SK-N-SH (cell line): ENCODE measurements around the gene ERC1. TPM values are rescaled to one million over a fixed set of nuclear protein-coding genes. Genes with fewer than 3 reads are reported as not detected.
"Not testable (repeated sequence)": the region's sequence is repeated elsewhere in the genome, so short reads cannot be mapped to it uniquely, and the experiment has no call there.

ENCODE experiments used
- CTCF ChIA-PET: fragments of 300-600, 350-600 bp; formaldehyde crosslinking; extraction: SDS; loops from one replicate; lab custom pipeline; 2021; lab: Yijun Ruan, JAX
- POLR2A ChIA-PET: fragments of 350-600 bp; sonication (Branson Sonifier 250); formaldehyde crosslinking; extraction: SDS; loops from one replicate; lab custom pipeline; 2020; ENCODE audit warnings: antibody characterized with exemption, inconsistent platforms; lab: Yijun Ruan, JAX
- DNase-seq: peaks from one replicate; pipeline ENCODE4 v3.0.0; 2012
- H2AFZ ChIP-seq: fragments of 200-600 bp; sonication (generic); 2 replicates; pipeline ENCODE4 v1.8.1; 2016; ENCODE audit warnings: antibody characterized with exemption, mild to moderate bottlenecking, low read depth
- H3F3A ChIP-seq: fragments of 200-600 bp; sonication (generic); replicated peaks from 2 replicates; pipeline ENCODE3; 2016; ENCODE audit warnings: antibody characterized with exemption, mild to moderate bottlenecking; ENCODE audit not compliant: insufficient read depth
- H3K27ac ChIP-seq, 2 experiments: fragments of 200-500 bp in 1 of 2; fragments of 200-600 bp in 1 of 2; sonication (Bioruptor generic) in 1 of 2; sonication (generic), shearing (Covaris generic) in 1 of 2; 2 replicates each; pipeline versions ENCODE4 v1.5.1 to v1.6.1; 2014 to 2016; ENCODE audit warnings: low read depth in 2 of 2, inconsistent platforms in 1 of 2, low read length in 1 of 2, mild to moderate bottlenecking in 1 of 2, mixed read lengths in 1 of 2
- H3K27me3 ChIP-seq: fragments of 200-600 bp; sonication (generic), shearing (Covaris generic); 2 replicates; pipeline ENCODE4 v1.6.1; 2016; ENCODE audit warnings: mixed run types; ENCODE audit not compliant: insufficient read depth
- H3K36me3 ChIP-seq, 2 experiments: fragments of 200-500 bp in 1 of 2; fragments of 200-600 bp in 1 of 2; sonication (Bioruptor generic) in 1 of 2; sonication (generic) in 1 of 2; replicated peaks in 1 of 2; 2 replicates each; pipeline versions ENCODE3 to v1.5.1; 2014 to 2016; ENCODE audit warnings: low read length in 1 of 2, mild to moderate bottlenecking in 1 of 2; ENCODE audit not compliant: insufficient read depth in 2 of 2, control insufficient read depth in 1 of 2
- H3K4me1 ChIP-seq, 2 experiments: fragments of 200-500 bp in 1 of 2; fragments of 200-600 bp in 1 of 2; sonication (Bioruptor generic) in 1 of 2; sonication (generic), shearing (Covaris generic) in 1 of 2; 2 replicates each; pipeline versions ENCODE4 v1.5.1 to v1.6.1; 2014 to 2016; ENCODE audit warnings: low read depth in 1 of 2, low read length in 1 of 2, mixed run types in 1 of 2; ENCODE audit not compliant: insufficient read depth in 2 of 2, control insufficient read depth in 1 of 2
- H3K4me2 ChIP-seq: fragments of 200-600 bp; sonication (generic), shearing (Covaris generic); 2 replicates; pipeline ENCODE4 v1.6.1; 2017; ENCODE audit warnings: mixed run types
- H3K4me3 ChIP-seq, 2 experiments: fragments of 200-500 bp in 1 of 2; fragments of 200-600 bp in 1 of 2; sonication (Bioruptor generic) in 1 of 2; sonication (generic), shearing (Covaris generic) in 1 of 2; 2 replicates each; pipeline versions ENCODE4 v1.5.1 to v1.8.1; 2014 to 2016; ENCODE audit warnings: low read depth in 2 of 2, inconsistent platforms in 1 of 2, low read length in 1 of 2, mild to moderate bottlenecking in 1 of 2, mixed read lengths in 1 of 2, moderate library complexity in 1 of 2
- H3K79me2 ChIP-seq: fragments of 200-600 bp; sonication (generic); 2 replicates; pipeline ENCODE4 v1.8.1; 2017; ENCODE audit warnings: mild to moderate bottlenecking; ENCODE audit not compliant: insufficient read depth
- H3K9ac ChIP-seq: fragments of 200-600 bp; sonication (generic); 2 replicates; pipeline ENCODE4 v1.6.1; 2017; ENCODE audit warnings: mixed run types
- H3K9me2 ChIP-seq: fragments of 200-600 bp; sonication (generic); 2 replicates; pipeline ENCODE4 v1.6.1; 2017; ENCODE audit warnings: mixed run types
- H3K9me3 ChIP-seq: fragments of 200-600 bp; sonication (generic); 2 replicates; pipeline ENCODE4 v1.6.1; 2017; ENCODE audit warnings: mixed run types, mild to moderate bottlenecking, moderate library complexity
- H4K20me1 ChIP-seq: fragments of 200-600 bp; sonication (generic); 2 replicates; pipeline ENCODE4 v1.6.1; 2017; ENCODE audit warnings: mild to moderate bottlenecking, mixed run types; ENCODE audit not compliant: insufficient read depth
- CHD2 ChIP-seq: fragments of 150-350 bp; IDR thresholded peaks from 2 replicates; pipeline ENCODE4 v1.6.1; 2018; ENCODE audit warnings: low read length; ENCODE audit not compliant: partially characterized antibody
- ELF1 ChIP-seq: IDR thresholded peaks from 2 replicates; pipeline ENCODE4 v1.4.0; 2012
- FOXJ3 ChIP-seq: sonication (generic); formaldehyde crosslinking; IDR thresholded peaks from 2 replicates; pipeline ENCODE4 v1.5.1; 2020; ENCODE audit warnings: mild to moderate bottlenecking, missing genetic modification reagents
- FOXM1 ChIP-seq: IDR thresholded peaks from 2 replicates; pipeline ENCODE4 v1.4.0; 2012; ENCODE audit warnings: low read depth, mild to moderate bottlenecking
- GABPA ChIP-seq: IDR thresholded peaks from 2 replicates; pipeline ENCODE4 v1.4.0; 2012; ENCODE audit warnings: low read depth, mild to moderate bottlenecking
- GATA2 ChIP-seq: sonication (generic); formaldehyde crosslinking; IDR thresholded peaks from 2 replicates; pipeline ENCODE4 v1.5.0; 2020; ENCODE audit warnings: mild to moderate bottlenecking, missing genetic modification reagents
- MEF2A ChIP-seq: IDR thresholded peaks from 2 replicates; pipeline ENCODE4 v1.4.0; 2012; ENCODE audit warnings: low read depth, borderline replicate concordance
- NFIC ChIP-seq: IDR thresholded peaks from 2 replicates; pipeline ENCODE4 v1.4.0; 2012; ENCODE audit warnings: borderline replicate concordance
- POLR2AphosphoS5 ChIP-seq: IDR thresholded peaks from 2 replicates; pipeline ENCODE4 v1.6.1; 2012; ENCODE audit warnings: low read depth, low read length
- RAD21 ChIP-seq: IDR thresholded peaks from 2 replicates; pipeline ENCODE4 v1.6.1; 2012; ENCODE audit warnings: mild to moderate bottlenecking, low read length
- RFX5 ChIP-seq: IDR thresholded peaks from 2 replicates; pipeline ENCODE4 v1.6.1; 2012; ENCODE audit warnings: mild to moderate bottlenecking, improper control_type of control experiment, low read length
- RXRA ChIP-seq: IDR thresholded peaks from 2 replicates; pipeline ENCODE4 v1.4.0; 2012; ENCODE audit warnings: low read depth, mild to moderate bottlenecking, borderline replicate concordance
- SIN3A ChIP-seq: IDR thresholded peaks from 2 replicates; pipeline ENCODE4 v1.6.1; 2012; ENCODE audit warnings: low read depth, mild to moderate bottlenecking, low read length, moderate library complexity, borderline replicate concordance
- SMC3 ChIP-seq: IDR thresholded peaks from 2 replicates; pipeline ENCODE4 v1.6.1; 2012; ENCODE audit warnings: low read depth, low read length, improper control_type of control experiment
- TAF1 ChIP-seq: IDR thresholded peaks from 2 replicates; pipeline ENCODE4 v1.6.1; 2012; ENCODE audit warnings: low read depth, mild to moderate bottlenecking, low read length, moderate library complexity, borderline replicate concordance
- TCF12 ChIP-seq: IDR thresholded peaks from 2 replicates; pipeline ENCODE4 v1.4.0; 2012
- YY1 ChIP-seq: IDR thresholded peaks from 2 replicates; pipeline ENCODE4 v1.4.0; 2012; ENCODE audit warnings: low read depth, mild to moderate bottlenecking
- WGBS: methylation state at CpG from one replicate; pipeline ENCODE4 v1.1.6; 2017; ENCODE audit warnings: low lambda C conversion rate; 5-methylcytosine and 5-hydroxymethylcytosine counted together
- polyA plus RNA-seq, 3 experiments: library from polyadenylated mRNA; depleted of rRNA; stranded (reverse); fragments of >200 nt; gene quantifications; 2 replicates each; pipeline ENCODE4 v1.2.3, GENCODE V29; 2012
- TF ChIP-seq, protein P1 (sequence below): IDR thresholded peaks from 2 replicates; pipeline ENCODE4 v1.4.0; 2012; ENCODE audit warnings: low read depth
- TF ChIP-seq, protein P2 (sequence below): fragments of 150-350 bp; IDR thresholded peaks from 2 replicates; pipeline ENCODE4 v1.6.1; 2017; ENCODE audit warnings: antibody characterized with exemption, low read length, low read depth, borderline replicate concordance
- TF ChIP-seq, protein P3 (sequence below): fragments of 150-350 bp; IDR thresholded peaks from 2 replicates; pipeline ENCODE4 v1.6.1; 2016; ENCODE audit warnings: mild to moderate bottlenecking, low read depth, low read length

Gene ERC1
- polyA plus RNA-seq, 1 of the 3 experiments (the other 2 are of a cell fraction) = 7.5 TPM

DNA sequence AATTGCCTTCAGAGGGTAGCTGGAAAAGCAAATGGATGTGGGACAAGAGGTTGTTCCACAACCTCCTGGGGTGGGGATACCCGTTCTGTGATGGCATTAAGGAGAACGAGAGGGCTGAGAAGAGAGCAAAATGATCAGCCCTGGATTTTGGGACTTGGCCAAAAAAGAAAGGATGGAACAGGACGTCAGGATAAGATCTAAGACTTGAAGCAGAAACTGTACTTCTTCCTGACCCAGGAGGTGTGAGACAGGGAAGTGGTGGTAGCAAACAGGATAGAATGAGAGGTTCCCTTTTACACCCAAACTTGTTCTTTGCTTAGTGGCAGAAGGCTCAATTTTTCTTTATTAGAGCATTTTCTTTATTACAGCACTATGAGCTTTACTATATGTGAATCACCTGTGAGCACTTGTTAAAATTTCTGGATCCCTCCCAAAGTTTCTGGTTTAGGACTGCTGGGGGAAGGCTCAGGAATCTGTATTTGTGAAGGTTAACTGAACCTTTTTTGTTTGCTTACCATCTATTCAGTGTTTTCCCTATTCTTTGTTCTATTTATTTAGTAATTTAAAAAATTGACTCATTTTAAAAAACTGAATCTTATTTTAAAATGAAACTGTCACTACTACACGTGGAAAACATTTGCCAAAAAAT lies 59.2 kb downstream of the ERC1 start:
- 0 out of 2 replicates have a peak, but pooled peaks have one; percentile 29 for TF ChIP-seq NFIC
- TF ChIP-seq, protein P1, sequence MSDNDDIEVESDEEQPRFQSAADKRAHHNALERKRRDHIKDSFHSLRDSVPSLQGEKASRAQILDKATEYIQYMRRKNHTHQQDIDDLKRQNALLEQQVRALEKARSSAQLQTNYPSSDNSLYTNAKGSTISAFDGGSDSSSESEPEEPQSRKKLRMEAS = no peak
- POLR2A ChIA-PET = interaction anchor here (0.6 kb wide), 1 partner anchor 533 kb away, joined by 3 read pairs; no protein-coding TSS in a partner anchor

DNA sequence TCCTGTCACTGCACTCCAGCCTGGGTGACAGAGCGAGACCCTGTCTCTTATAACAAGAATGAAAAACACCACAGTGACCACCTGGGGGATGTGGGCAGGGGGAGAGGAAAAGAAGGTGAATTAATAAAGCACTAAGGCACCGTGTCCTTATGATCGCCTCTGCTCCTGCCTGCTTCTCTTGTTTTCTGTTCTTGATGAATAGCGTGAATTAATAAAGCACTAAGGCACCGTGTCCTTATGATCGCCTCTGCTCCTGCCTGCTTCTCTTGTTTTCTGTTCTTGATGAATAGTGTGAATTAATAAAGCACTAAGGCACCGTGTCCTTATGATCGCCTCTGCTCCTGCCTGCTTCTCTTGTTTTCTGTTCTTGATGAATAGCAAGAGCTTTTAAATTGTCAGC lies 60.6 kb downstream of the ERC1 start:
- H3K27me3 ChIP-seq, H3K9me2 ChIP-seq, H4K20me1 ChIP-seq, H3K9ac ChIP-seq, H3K9me3 ChIP-seq, H3K4me3 ChIP-seq, POLR2A ChIA-PET, DNase-seq, H3F3A ChIP-seq, H2AFZ ChIP-seq, H3K27ac ChIP-seq, H3K36me3 ChIP-seq, H3K4me2 ChIP-seq: not testable (repeated sequence)
- 88% methylated on average over 8 of the region's 8 CpGs for WGBS
- CTCF ChIA-PET = interaction anchor here (0.7 kb wide), 1 partner anchor 10 kb away, joined by 3 read pairs; no protein-coding TSS in a partner anchor
- peaks cover 73% of the 10 kb centered on the region for H3K79me2 ChIP-seq
- H3K4me1 ChIP-seq = peaks cover 14 to 33% of the 10 kb centered on the region in 2 experiments; a peak in 3 of 4 replicates

More for the DNA sequence above, 59.2 kb downstream of the ERC1 start:
- Histone ChIP-seq H3K36me3 (no peaks in the 10 kb centered on the region), H4K20me1 (no peaks in the 10 kb centered on the region; the same call in 1 of the 2 replicates), H3K27ac (no peak overlapping the region), H3K9ac (no peak overlapping the region), H3K27me3 (no peaks in the 10 kb centered on the region), H3K4me1 (peaks cover 20 to 33% of the 10 kb centered on the region in 2 experiments; a peak in 3 of 4 replicates), H3K4me3 (no peak overlapping the region), H3K9me3 (no peaks in the 10 kb centered on the region), H3K4me2 (no peak overlapping the region), H3K79me2 (peaks cover 79% of the 10 kb centered on the region), H3K9me2 (no peaks in the 10 kb centered on the region), H3F3A (peaks cover 15% of the 10 kb centered on the region), H2AFZ (no peak overlapping the region)
- no peak for DNase-seq
- WGBS = 60% methylated on average over 4 of the region's 4 CpGs
- CTCF ChIA-PET = no interaction called here

DNA sequence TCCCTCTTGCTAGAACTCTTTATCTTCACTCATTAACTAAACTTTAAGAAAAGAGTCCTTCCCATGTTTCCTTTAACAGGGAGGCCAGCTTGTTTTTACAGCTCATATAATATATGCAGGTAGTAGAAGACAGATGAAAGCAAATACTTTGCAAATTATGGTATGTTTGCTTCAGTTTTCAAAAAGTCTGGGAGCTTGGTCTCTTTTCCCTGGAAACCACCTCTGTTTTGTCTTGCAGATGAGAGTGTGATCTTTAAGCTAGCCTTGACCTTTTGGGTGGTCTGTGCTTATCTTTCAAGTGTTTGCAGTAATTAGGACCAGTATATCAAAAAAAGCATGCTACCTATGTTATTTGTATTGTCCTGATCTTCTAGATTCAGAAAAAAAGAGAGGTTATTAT lies 62.7 kb downstream of the ERC1 start:
- no peak for DNase-seq
- Histone ChIP-seq H2AFZ (no peak overlapping the region), H3K9me3 (peaks cover 8% of the 10 kb centered on the region), H3K27ac (peak overlapping the region; percentile 0 to 83; a peak in 3 of 4 replicates), H3K79me2 (peaks cover 66% of the 10 kb centered on the region; the same call in 1 of the 2 replicates), H3K9me2 (no peaks in the 10 kb centered on the region), H4K20me1 (no peaks in the 10 kb centered on the region; the same call in 1 of the 2 replicates), H3K9ac (no peak overlapping the region), H3K4me2 (no peak overlapping the region)
- CTCF ChIA-PET = interaction anchor here (0.6 to 2.0 kb wide), 4 partner anchors 13 to 576 kb away, joined by 3 to 10 read pairs (median 4); partner anchors contain the start of gene RAD52
- POLR2A ChIA-PET = no interaction called here
- TF ChIP-seq MEF2A (no peak), TCF12 (no peak), RXRA (no peak), RAD21 (no peak), FOXJ3 (CRISPR knock-in tag) (no peak), ELF1 (no peak), GABPA (no peak), GATA2 (no peak), NFIC (no peak), CHD2 (no peak), YY1 (no peak), SMC3 (no peak), RFX5 (no peak), POLR2AphosphoS5 (no peak), SIN3A (no peak), FOXM1 (no peak), TAF1 (no peak)
- TF ChIP-seq, protein P2, sequence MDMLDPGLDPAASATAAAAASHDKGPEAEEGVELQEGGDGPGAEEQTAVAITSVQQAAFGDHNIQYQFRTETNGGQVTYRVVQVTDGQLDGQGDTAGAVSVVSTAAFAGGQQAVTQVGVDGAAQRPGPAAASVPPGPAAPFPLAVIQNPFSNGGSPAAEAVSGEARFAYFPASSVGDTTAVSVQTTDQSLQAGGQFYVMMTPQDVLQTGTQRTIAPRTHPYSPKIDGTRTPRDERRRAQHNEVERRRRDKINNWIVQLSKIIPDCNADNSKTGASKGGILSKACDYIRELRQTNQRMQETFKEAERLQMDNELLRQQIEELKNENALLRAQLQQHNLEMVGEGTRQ = no peak
- TF ChIP-seq, protein P3, sequence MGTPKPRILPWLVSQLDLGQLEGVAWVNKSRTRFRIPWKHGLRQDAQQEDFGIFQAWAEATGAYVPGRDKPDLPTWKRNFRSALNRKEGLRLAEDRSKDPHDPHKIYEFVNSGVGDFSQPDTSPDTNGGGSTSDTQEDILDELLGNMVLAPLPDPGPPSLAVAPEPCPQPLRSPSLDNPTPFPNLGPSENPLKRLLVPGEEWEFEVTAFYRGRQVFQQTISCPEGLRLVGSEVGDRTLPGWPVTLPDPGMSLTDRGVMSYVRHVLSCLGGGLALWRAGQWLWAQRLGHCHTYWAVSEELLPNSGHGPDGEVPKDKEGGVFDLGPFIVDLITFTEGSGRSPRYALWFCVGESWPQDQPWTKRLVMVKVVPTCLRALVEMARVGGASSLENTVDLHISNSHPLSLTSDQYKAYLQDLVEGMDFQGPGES = no peak
- TF ChIP-seq, protein P1 = no peak
- TF ChIP-seq, all 33 proteins: peak for 0
- peaks cover 0 to 10% of the 10 kb centered on the region in 2 experiments for H3K36me3 ChIP-seq
- no peaks in the 10 kb centered on the region for H3K27me3 ChIP-seq
- peaks cover 4 to 20% of the 10 kb centered on the region in 2 experiments; a peak in 3 of 4 replicates for H3K4me1 ChIP-seq
- H3K4me3 ChIP-seq = no peak overlapping the region
- peaks cover 4% of the 10 kb centered on the region for H3F3A ChIP-seq
